Measurements from ENCODE around the gene GALNT15. TPM values are rescaled to one million over a fixed set of nuclear protein-coding genes. Genes with fewer than 3 reads are reported as not detected.

The GALNT15 gene
- total RNA-seq, 2 experiments from 2014 or later: not detected

GRCh38 chr3:16257309-16257708, 82.8 kb downstream of the GALNT15 start:
- intact Hi-C loops (cut with DNase I, micrococcal nuclease): no loop called here
- H3K4me1 ChIP-seq (ENCODE audit: insufficient read depth, low read length): peaks cover 5% of the 10 kb centered on the region
- peaks cover 32% of the 10 kb centered on the region for H3K36me3 ChIP-seq (ENCODE audit: insufficient read depth, low read length)
- POLR2A ChIA-PET: no interaction called here
- Mint-ChIP-seq H3K9me3 (no peaks in the 10 kb centered on the region), H3K27me3 (no peaks in the 10 kb centered on the region), H3K36me3 (ENCODE audit: low read depth) (peaks cover 12% of the 10 kb centered on the region), H3K4me1 (ENCODE audit: low read depth) (peaks cover 6% of the 10 kb centered on the region), H3K4me3 (no peak overlapping the region), H3K27ac (no peak overlapping the region)
- no peak for TF ChIP-seq CTCF (IDR thresholded peaks at IDR 0.05)
- H3K27ac ChIP-seq (ENCODE audit: low read depth in 1 of 2, low read length in 2 of 2): no peak overlapping the region
- DNase-seq: no peak
- no peak overlapping the region for H3K4me3 ChIP-seq (ENCODE audit: low read length)
- no peaks in the 10 kb centered on the region for H3K27me3 ChIP-seq (ENCODE audit: control insufficient read depth in 1 of 2, insufficient read depth in 2 of 2, low read length in 2 of 2)
- CTCF ChIA-PET: no interaction called here
- no peak for ATAC-seq (ENCODE audit: poor library complexity)
- H3K9me3 ChIP-seq (ENCODE audit: control insufficient read depth in 1 of 2, insufficient read depth in 1 of 2, low read length in 2 of 2): no peaks in the 10 kb centered on the region

- H3K27ac Mint-ChIP-seq: no peak overlapping the region
- POLR2A ChIA-PET: no interaction called here
- H3K27me3 Mint-ChIP-seq: no peaks in the 10 kb centered on the region
- H3K36me3 Mint-ChIP-seq (ENCODE audit: low read depth): peaks cover 12% of the 10 kb centered on the region
- TF ChIP-seq CTCF (IDR thresholded peaks at IDR 0.05): no peak
- intact Hi-C loops (cut with DNase I, micrococcal nuclease): no loop called here
- Histone ChIP-seq H3K4me1 (ENCODE audit: insufficient read depth, low read length) (peaks cover 5% of the 10 kb centered on the region), H3K27ac (ENCODE audit: low read depth in 1 of 2, low read length in 2 of 2) (no peak overlapping the region), H3K9me3 (ENCODE audit: control insufficient read depth in 1 of 2, insufficient read depth in 1 of 2, low read length in 2 of 2) (no peaks in the 10 kb centered on the region), H3K36me3 (ENCODE audit: insufficient read depth, low read length) (peaks cover 32% of the 10 kb centered on the region), H3K27me3 (ENCODE audit: control insufficient read depth in 1 of 2, insufficient read depth in 2 of 2, low read length in 2 of 2) (no peaks in the 10 kb centered on the region), H3K4me3 (ENCODE audit: low read length) (no peak overlapping the region)
- H3K4me3 Mint-ChIP-seq: no peak overlapping the region
- no peaks in the 10 kb centered on the region for H3K9me3 Mint-ChIP-seq
- no peak for ATAC-seq (ENCODE audit: poor library complexity)
- CTCF ChIA-PET: interaction anchor here (1.2 kb wide), 1 partner anchor 14 kb away, joined by 3 read pairs; no protein-coding TSS in a partner anchor
- DNase-seq: no peak
- peaks cover 6% of the 10 kb centered on the region for H3K4me1 Mint-ChIP-seq (ENCODE audit: low read depth)
Observed at GRCh38 chr3:16258177-16258576, 83.7 kb downstream of the GALNT15 start.

- DNase-seq (no peak), ATAC-seq (ENCODE audit: poor library complexity) (peak; percentile 41)
- Mint-ChIP-seq H3K27me3 (no peaks in the 10 kb centered on the region), H3K4me1 (ENCODE audit: low read depth) (peaks cover 8% of the 10 kb centered on the region), H3K4me3 (no peak overlapping the region), H3K9me3 (no peaks in the 10 kb centered on the region), H3K36me3 (ENCODE audit: low read depth) (peaks cover 12% of the 10 kb centered on the region), H3K27ac (no peak overlapping the region)
- no peaks in the 10 kb centered on the region for H3K27me3 ChIP-seq (ENCODE audit: control insufficient read depth in 1 of 2, insufficient read depth in 2 of 2, low read length in 2 of 2)
- H3K27ac ChIP-seq (ENCODE audit: low read depth in 1 of 2, low read length in 2 of 2): no peak overlapping the region
- H3K4me3 ChIP-seq (ENCODE audit: low read length): no peak overlapping the region
- intact Hi-C loops (cut with DNase I, micrococcal nuclease): no loop called here
- peaks cover 32% of the 10 kb centered on the region for H3K36me3 ChIP-seq (ENCODE audit: insufficient read depth, low read length)
- ChIA-PET POLR2A (no interaction called here), CTCF (interaction anchor here (1.2 kb wide), 1 partner anchor 13 kb away, joined by 3 read pairs; no protein-coding TSS in a partner anchor)
- no peaks in the 10 kb centered on the region for H3K9me3 ChIP-seq (ENCODE audit: control insufficient read depth in 1 of 2, insufficient read depth in 1 of 2, low read length in 2 of 2)
- peaks cover 8% of the 10 kb centered on the region for H3K4me1 ChIP-seq (ENCODE audit: insufficient read depth, low read length)
- no peak for TF ChIP-seq CTCF (IDR thresholded peaks at IDR 0.05)
Observed at GRCh38 chr3:16258866-16259265, 84.4 kb downstream of the GALNT15 start.
